Jurkat, Clone E6-1 (cell line): ENCODE data around the gene HSPA6.
"Not testable (repeated sequence)": the region's sequence is repeated elsewhere in the genome, so short reads cannot be mapped to it uniquely, and the experiment has no call there.

ENCODE experiments used
- DNase-seq: peaks from one replicate; pipeline ENCODE4 v3.0.0-alpha.2; 2011; ENCODE audit warnings: low read depth, low spot score
- H3K4me3 ChIP-seq: 2 replicates; pipeline ENCODE4 v1.5.1; 2011; ENCODE audit warnings: mild to moderate bottlenecking, low read length, control low read depth, moderate library complexity

HSPA6 gene

DNA sequence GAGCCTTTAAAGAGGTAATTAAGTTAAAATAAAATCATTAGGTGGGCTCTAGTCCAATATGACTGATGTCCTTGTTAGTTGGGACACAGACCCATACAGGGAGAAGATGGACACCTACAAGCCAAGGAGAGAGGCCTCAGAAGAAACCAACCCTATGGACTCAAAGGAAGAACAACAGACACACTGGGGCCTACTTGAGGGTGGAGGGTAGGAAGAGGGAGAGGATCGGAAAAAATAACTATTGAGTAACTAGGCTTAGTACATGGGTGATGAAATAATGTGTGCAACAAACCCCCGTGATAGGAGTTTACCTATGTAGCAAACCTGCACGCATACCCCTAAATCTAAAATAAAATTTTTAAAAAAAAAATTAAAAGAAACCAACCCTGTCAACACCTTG, 30.0 kb downstream of the HSPA6 start:
- H3K4me3 ChIP-seq, DNase-seq: not testable (repeated sequence)

DNA sequence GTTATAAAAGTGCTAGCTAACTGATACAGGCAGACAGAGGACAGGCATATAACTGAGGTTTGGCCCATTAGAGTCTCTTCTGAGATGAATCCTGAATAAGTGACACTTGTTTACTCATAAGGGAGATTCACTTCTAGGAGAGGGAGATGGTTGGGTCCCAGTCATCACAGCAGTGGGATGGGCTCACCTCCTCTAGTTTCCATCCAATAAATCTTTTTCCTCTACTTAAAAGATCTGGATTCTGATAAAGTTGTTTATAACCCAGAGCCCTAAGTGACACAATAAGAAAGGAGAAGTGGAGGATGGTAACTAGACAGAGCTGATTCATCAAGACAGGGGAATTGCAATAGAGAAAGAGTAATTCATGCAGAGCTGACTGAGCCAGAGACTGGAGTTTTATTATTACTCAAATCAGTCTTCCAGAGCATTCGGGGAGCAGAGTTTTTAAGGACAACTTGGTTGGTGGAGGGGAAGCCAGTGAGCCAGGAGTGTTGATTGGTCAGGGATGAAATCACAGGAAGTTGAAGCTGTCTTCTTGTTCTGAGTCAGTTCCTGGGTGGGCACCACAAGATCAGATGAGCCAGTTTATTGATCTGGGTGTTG, 30.6 kb downstream of the HSPA6 start:
- H3K4me3 ChIP-seq, DNase-seq: not testable (repeated sequence)

DNA sequence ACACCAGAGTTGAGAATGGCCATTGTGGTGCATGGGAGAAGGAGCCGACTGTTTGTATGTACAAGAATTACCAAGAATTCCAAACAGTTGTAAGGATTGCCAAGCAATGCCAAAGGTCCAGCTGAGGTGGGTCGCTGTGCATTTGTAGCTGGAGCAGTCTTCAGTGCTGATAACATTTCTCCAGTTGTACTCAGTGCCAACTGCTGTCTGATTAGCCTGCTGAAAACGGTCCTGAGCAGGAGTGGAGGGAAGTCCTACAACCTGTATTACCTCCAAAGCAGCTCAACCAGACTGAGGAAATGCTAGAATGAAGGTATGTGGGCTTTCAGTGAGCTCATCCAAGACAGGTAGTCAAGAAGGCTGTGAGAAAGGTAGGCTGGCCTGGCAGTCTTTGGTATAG, 31.8 kb downstream of the HSPA6 start:
- not testable (repeated sequence) for DNase-seq, H3K4me3 ChIP-seq

DNA sequence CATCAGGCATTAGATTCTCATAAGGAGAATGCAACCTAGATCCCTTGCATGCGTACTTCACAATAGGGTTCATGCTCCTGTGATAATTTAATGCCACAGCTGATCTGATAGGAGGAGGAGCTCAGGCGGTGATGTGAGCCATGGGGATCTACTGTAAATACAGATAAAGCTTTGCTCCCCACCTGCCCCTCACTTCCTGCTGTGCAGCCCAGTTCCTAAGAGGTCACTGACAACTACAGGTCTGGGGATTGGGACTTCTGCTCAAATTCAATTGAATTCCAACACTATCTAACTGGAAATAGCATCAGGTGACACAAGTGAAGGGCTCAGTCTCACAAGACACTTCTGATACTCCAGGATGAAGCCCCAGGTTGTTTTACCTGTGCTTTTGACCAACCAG, 32.6 kb downstream of the HSPA6 start:
- DNase-seq = not testable (repeated sequence)

DNA sequence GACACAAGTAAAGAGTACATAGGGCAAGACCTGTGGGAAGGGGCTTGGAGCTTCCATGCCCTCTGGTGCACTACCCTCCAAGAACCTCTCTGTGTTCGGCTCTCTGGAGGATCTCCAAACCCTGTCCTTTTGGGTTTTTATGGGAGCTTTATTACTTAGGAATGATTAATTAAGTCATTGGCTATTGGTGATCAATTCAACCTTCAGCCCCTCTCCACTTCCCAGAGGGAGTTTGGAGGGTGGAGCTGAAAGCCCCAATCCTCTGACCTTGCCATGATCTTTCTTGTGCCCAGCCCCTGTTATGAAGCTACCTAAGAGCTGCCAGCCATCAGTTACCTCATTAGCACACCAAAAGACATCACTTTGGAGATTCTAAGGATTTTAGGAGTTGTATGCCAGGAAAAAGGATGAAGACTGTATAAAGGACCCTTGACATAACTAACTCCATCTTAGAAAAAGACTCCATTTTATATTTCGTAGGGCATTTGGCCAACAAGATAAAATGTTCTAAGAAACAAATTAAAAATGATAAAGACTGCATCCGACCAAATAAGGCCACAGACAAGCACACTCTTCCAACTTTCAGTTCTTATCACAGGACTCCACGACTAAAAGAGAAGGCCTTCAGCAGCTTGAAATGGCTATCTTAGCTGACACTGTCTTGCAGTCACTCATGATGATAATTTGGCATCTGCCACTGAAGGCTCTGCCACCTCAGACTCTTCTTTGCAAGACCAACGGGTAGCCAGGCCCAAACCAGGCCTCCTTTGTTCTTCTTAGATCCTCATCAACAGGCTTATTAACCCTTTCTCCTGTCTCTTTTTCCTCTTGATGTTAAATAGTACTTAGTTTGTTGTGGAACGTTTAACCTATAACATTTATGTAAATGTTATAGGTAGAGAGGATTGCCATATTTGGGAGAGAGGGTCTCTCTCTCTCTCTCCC, 33.4 kb downstream of the HSPA6 start:
- H3K4me3 ChIP-seq, DNase-seq: not testable (repeated sequence)

More for the DNA sequence above, 32.6 kb downstream of the HSPA6 start:
- not testable (repeated sequence) for H3K4me3 ChIP-seq

DNA sequence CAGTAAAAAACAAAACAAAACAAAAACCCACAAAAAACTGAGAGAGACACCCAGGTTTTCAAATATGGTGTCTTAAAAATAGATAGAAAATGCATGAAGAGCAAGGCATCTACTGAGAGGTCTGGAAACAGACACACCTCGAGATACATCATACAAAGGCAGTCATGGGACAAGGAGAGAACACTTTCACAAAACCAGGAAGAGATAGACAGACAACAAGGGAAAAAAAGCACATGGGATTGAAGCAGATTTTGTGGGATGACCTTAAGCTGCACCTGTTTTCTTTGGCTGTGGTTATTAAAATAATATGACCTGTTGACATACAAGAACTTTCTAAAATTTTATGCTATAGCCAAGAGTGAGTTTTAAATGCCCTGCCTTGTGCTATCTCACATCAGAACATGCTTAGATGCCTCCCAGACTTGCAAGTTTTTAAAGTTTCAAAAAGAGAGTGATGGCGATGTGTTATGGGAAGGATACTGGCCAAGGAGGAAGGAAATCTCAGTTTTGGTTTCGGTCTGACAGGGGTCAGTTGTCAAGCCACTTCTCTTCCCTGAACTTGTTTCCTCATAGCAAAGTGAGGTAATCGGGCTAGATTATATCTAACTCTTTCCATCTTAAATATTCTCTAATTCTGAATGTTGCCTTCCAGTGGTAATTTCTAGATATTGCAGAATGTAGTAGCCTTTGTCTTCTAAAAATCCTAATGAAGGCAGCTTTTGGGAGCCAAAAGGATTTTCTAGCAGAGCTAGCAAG, 36.8 kb downstream of the HSPA6 start:
- not testable (repeated sequence) for DNase-seq, H3K4me3 ChIP-seq

DNA sequence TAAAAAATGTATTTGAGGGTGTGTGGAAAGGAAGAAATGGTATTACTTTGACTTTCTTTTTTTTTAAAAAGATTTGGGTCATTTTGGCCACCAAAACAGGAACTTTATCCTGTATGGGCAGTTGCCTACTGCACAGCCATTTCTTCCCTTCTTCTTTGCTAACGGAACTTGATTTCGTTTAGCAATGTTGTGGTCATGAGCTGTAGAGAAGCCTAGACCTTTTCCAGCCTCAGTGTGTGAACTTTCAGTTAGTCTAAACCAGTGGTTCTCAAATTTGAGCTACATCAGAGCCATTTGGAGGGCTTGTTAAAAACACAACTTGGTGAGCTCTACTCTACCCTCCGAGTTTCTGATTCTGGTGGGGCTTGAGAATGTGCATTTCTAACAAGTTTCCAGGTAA, 38.1 kb downstream of the HSPA6 start:
- not testable (repeated sequence) for DNase-seq

DNA sequence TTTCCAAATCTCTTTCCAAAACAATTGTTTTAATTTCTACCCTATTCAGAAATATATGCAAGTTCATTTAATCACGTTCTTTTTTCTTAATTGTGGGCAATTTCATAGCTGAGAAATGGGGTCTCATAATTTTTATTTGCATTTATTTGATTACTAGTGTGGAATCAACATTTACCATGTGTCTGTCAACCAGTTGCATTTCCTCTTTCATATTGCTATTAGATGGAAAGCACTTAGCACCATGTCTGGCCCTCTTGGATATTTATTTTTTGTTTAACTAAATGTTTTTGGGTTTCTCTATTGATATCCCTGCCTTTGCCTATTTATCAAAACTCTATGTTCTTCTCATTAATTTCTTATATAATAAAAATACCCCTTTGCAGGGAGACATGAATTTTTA, 39.2 kb downstream of the HSPA6 start:
- DNase-seq, H3K4me3 ChIP-seq: not testable (repeated sequence)

More for the DNA sequence above, 38.1 kb downstream of the HSPA6 start:
- not testable (repeated sequence) for H3K4me3 ChIP-seq

DNA sequence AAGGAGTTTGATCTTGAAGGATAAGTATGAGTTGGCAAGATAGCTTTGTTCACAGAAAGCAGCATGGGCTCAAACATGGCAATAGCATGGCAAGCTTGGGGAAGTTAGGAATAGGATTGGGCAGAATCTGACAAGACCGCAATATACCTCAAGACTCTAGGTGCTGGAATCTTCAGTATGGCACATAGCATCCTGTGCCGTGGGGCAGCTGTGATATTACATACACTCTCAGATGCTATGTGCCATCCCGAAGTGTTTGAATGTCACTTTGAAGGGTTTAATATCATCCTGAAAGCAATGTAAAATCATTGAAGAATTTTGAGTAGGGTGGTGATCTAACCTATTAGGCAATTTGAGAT, 42.2 kb downstream of the HSPA6 start:
- H3K4me3 ChIP-seq = not testable (repeated sequence)

DNA sequence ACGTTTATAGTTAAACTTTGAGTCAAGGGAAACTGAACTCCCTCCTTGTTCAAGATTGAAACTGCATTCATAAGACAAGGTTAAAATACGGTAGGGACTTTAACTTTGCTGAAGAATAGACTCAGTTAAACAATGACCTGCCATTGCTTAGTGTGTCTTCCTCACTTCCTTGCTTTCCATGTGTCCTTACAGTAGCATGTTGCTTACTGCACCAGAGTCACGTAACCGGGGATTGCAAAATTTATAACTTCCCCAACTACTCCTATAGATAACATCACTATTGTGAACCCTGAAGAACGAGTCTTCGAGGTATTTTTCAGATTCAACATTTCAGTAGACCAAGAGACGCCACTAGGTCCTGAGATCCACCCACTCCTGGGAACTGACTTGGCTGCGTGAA, 47.4 kb downstream of the HSPA6 start:
- H3K4me3 ChIP-seq, DNase-seq: not testable (repeated sequence)

More for the DNA sequence above, 42.2 kb downstream of the HSPA6 start:
- DNase-seq = not testable (repeated sequence)
